K562 (cell line): ENCODE data around the gene SAMD4A. TPM values are rescaled to one million over a fixed set of nuclear protein-coding genes. Genes with fewer than 3 reads are reported as not detected.

Source experiments
- BRD9 ChIP-seq: fragments of 450-650 bp; IDR thresholded peaks from 2 replicates; pipeline ENCODE4 v1.6.1; 2018; ENCODE audit warnings: low read depth; ENCODE audit not compliant: partially characterized antibody
- ELF1 ChIP-seq: fragments of 200-800 bp; sonication (Bioruptor generic); IDR thresholded peaks from 2 replicates; pipeline ENCODE4 v1.6.1; 2016; ENCODE audit warnings: missing genetic modification characterization, missing compliant biosample characterization
- FOXM1 ChIP-seq, 2 experiments: fragments of 450-650 bp in 1 of 2; sonication (generic) in 1 of 2; formaldehyde crosslinking in 1 of 2; IDR thresholded peaks; 2 replicates each; pipeline versions ENCODE4 v1.6.1 to v1.9.0; 2017 to 2022; ENCODE audit warnings: low read depth in 2 of 2, mild to moderate bottlenecking in 2 of 2, missing genetic modification reagents in 1 of 2, moderate library complexity in 1 of 2
- FOXP1 ChIP-seq: sonication (generic); formaldehyde crosslinking; IDR thresholded peaks from 2 replicates; pipeline ENCODE4 v1.8.0; 2022; ENCODE audit warnings: mild to moderate bottlenecking, missing genetic modification reagents
- FUS ChIP-seq: fragments of 200-400 bp; formaldehyde crosslinking; optimal IDR thresholded peaks from 2 replicates; pipeline ENCODE3; 2017; ENCODE audit warnings: low read depth, low read length
- HOXB6 ChIP-seq: fragments of 250-450 bp; sonication (Bioruptor Pico); IDR thresholded peaks from 2 replicates; pipeline ENCODE4 v1.5.1; 2022; ENCODE audit warnings: mild to moderate bottlenecking, borderline replicate concordance
- KDM2B ChIP-seq: fragments of 250-450 bp; sonication (Bioruptor Pico); IDR thresholded peaks from 2 replicates; pipeline ENCODE4 v1.8.0; 2021; ENCODE audit warnings: mild to moderate bottlenecking, moderate library complexity
- PBX2 ChIP-seq, 2 experiments: IDR thresholded peaks in 1 of 2; conservative IDR thresholded peaks in 1 of 2; 2 replicates each; pipeline ENCODE4 v1.6.1; 2016; ENCODE audit warnings: low read depth in 2 of 2, mild to moderate bottlenecking in 1 of 2, missing compliant biosample characterization in 1 of 2, missing genetic modification characterization in 1 of 2, moderate library complexity in 1 of 2
- XRCC5 ChIP-seq: fragments of 200-400 bp; formaldehyde crosslinking; IDR thresholded peaks from 2 replicates; pipeline ENCODE4 v1.6.1; 2017; ENCODE audit warnings: low read depth, mild to moderate bottlenecking, low read length
- ZBTB1 ChIP-seq: sonication (generic); formaldehyde crosslinking; IDR thresholded peaks from 2 replicates; pipeline ENCODE4 v1.8.1; 2023; ENCODE audit warnings: missing genetic modification reagents, low read depth, mild to moderate bottlenecking, borderline replicate concordance
- polyA plus RNA-seq, 8 experiments: library from polyadenylated mRNA; depleted of rRNA in 4 of 8; stranded (reverse) in 5 of 8; unstranded in 3 of 8; fragments of >200 nt; fragmentation: Nextera tagmentation in 2 of 8; fragmentation: Illumina TruSeq in 1 of 8; extraction: Ambion mirVana in 2 of 8; extraction: Trizol in 1 of 8; gene quantifications; 2 replicates each; pipeline versions ENCODE4 v1.2.1 to v1.2.3, GENCODE V29; 2011 to 2014; ENCODE audit warnings: inconsistent platforms in 1 of 8, missing spikeins in 1 of 8
- total RNA-seq, 7 experiments: library from RNA; depleted of rRNA in 6 of 7; stranded (reverse); fragments of >200 nt in 6 of 7; fragmentation: Illumina TruSeq in 2 of 7; extraction: Trizol in 2 of 7; gene quantifications; 2 replicates each; pipeline versions ENCODE4 v1.2.1 to v1.2.3, GENCODE V29; 2011 to 2021; ENCODE audit warnings: low replicate concordance in 1 of 7
- TF ChIP-seq, protein P1 (sequence below): fragments of 150-350 bp; IDR thresholded peaks from 2 replicates; pipeline ENCODE4 v1.6.1; 2014; ENCODE audit warnings: low read depth, mild to moderate bottlenecking, low read length, borderline replicate concordance

SAMD4A gene
- total and polyA plus RNA-seq, 9 of the 15 experiments (the other 6 are each of a cell fraction or from before 2014, with no cell fraction given): 0.66 to 6.8 (median 3.3) TPM

DNA sequence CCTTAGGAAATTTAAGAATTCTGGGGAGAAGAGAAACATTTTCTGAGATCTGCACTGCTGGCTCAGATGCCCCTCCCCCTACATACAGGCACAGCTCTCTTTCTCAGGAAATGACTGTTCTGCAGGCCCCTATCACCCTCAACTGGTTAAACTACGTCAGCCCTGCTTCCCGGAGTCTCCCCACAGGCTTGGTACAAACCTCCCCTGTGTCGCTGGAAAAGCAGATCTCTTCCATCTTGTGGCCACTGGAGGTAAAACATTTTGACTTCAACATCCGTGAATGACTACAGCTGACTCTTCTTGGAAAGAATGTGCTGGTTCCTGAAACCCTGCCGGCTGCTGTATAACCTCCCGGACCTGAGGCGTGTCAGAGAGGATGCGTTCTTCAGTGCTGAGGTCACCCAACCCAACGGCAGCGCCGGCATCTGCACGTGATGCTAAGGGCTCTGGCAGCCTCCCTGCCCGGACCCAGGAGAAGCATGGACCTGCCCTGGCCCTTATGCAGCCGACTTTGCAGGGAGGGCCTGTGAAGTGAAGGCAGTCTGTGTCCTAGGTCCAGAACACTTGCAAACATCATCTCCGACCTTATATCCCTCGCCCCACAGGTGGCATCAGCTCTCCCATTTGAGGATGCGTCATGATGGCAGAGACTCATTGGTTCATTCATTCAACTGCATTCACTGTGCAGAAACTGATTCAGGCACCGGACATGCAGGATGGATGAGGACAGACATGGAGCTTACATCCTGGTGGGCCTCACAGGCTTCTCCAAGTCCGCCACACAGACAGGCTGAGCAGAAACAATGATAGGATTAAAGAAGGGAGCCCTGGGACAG lies 206.5 kb downstream of the SAMD4A start (continued):
- TF ChIP-seq HOXB6 (CRISPR knock-in tag) (no peak), XRCC5 (peak; percentile 81), FOXP1 (0 out of 2 replicates have a peak, but pooled peaks have one; percentile 15), ZBTB1 (no peak), KDM2B (CRISPR knock-in tag) (no peak), BRD9 (peak; percentile 64), FOXM1 (IDR thresholded peaks at IDR 0.05; ENCODE audit: low read depth) (no peak; the same call in 1 of the 2 replicates), FOXM1 (CRISPR knock-in tag; IDR thresholded peaks at IDR 0.05; ENCODE audit: low read depth) (no peak), ELF1 (peak; percentile 45; the same call in 1 of the 2 replicates), PBX2 (CRISPR knock-in tag; IDR thresholded peaks at IDR 0.05; ENCODE audit: low read depth) (no peak), PBX2 (tag; conservative IDR thresholded peaks at IDR 0.05; ENCODE audit: low read depth) (no peak), FUS (no peak)
- TF ChIP-seq, protein P1, sequence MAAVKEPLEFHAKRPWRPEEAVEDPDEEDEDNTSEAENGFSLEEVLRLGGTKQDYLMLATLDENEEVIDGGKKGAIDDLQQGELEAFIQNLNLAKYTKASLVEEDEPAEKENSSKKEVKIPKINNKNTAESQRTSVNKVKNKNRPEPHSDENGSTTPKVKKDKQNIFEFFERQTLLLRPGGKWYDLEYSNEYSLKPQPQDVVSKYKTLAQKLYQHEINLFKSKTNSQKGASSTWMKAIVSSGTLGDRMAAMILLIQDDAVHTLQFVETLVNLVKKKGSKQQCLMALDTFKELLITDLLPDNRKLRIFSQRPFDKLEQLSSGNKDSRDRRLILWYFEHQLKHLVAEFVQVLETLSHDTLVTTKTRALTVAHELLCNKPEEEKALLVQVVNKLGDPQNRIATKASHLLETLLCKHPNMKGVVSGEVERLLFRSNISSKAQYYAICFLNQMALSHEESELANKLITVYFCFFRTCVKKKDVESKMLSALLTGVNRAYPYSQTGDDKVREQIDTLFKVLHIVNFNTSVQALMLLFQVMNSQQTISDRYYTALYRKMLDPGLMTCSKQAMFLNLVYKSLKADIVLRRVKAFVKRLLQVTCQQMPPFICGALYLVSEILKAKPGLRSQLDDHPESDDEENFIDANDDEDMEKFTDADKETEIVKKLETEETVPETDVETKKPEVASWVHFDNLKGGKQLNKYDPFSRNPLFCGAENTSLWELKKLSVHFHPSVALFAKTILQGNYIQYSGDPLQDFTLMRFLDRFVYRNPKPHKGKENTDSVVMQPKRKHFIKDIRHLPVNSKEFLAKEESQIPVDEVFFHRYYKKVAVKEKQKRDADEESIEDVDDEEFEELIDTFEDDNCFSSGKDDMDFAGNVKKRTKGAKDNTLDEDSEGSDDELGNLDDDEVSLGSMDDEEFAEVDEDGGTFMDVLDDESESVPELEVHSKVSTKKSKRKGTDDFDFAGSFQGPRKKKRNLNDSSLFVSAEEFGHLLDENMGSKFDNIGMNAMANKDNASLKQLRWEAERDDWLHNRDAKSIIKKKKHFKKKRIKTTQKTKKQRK: no peak
